ENCODE results near the gene COLEC11. TPM values are rescaled to one million over a fixed set of nuclear protein-coding genes. Genes with fewer than 3 reads are reported as not detected.

Gene COLEC11
- total and polyA plus RNA-seq, 2 of the 13 experiments (the other 11 are each of a cell fraction or from before 2014, with no cell fraction given): 1.5 to 3.0 TPM

GRCh38 chr2:3598197-3598910, 3.4 kb downstream of the COLEC11 start (continued):
- TF ChIP-seq HCFC1 (IDR thresholded peaks at IDR 0.05; ENCODE audit: low read depth, low read length): no peak
- TF ChIP-seq ZBTB44 (CRISPR knock-in tag; IDR thresholded peaks at IDR 0.05): no peak
- TF ChIP-seq ATF2 (CRISPR knock-in tag; IDR thresholded peaks at IDR 0.05): no peak
- TF ChIP-seq ZNF468 (CRISPR knock-in tag; IDR thresholded peaks at IDR 0.05): 0 out of 2 replicates have a peak, but pooled peaks have one; percentile 43
- no peak for TF ChIP-seq PBX2 (CRISPR knock-in tag; IDR thresholded peaks at IDR 0.05)
- peak; percentile 63; the same call in 1 of the 2 replicates for TF ChIP-seq TFAP4 (IDR thresholded peaks at IDR 0.05; ENCODE audit: borderline replicate concordance, low read depth)
- no peak for TF ChIP-seq HES4 (CRISPR knock-in tag; IDR thresholded peaks at IDR 0.05; ENCODE audit: borderline replicate concordance)
- TF ChIP-seq HDAC6 (IDR thresholded peaks at IDR 0.05; ENCODE audit: low read depth, low read length): no peak
- TF ChIP-seq ZNF496 (CRISPR knock-in tag; IDR thresholded peaks at IDR 0.05; ENCODE audit: insufficient replicate concordance): no peak
- no peak for TF ChIP-seq ZSCAN30 (CRISPR knock-in tag; IDR thresholded peaks at IDR 0.05)
- no peak for TF ChIP-seq ZNF253 (CRISPR knock-in tag; IDR thresholded peaks at IDR 0.05; ENCODE audit: borderline replicate concordance)
- no peak for TF ChIP-seq NFIB (CRISPR knock-in tag; IDR thresholded peaks at IDR 0.05; ENCODE audit: borderline replicate concordance)
- TF ChIP-seq SP2 (CRISPR knock-in tag; IDR thresholded peaks at IDR 0.05): no peak
- no peak; the same call in 1 of the 2 replicates for TF ChIP-seq ZNF350 (CRISPR knock-in tag; IDR thresholded peaks at IDR 0.05; ENCODE audit: borderline replicate concordance, low read depth)
- no peak for TF ChIP-seq ZBTB46 (CRISPR knock-in tag; IDR thresholded peaks at IDR 0.05; ENCODE audit: borderline replicate concordance)
- TF ChIP-seq ZFP36 (IDR thresholded peaks at IDR 0.05; ENCODE audit: borderline replicate concordance, low read depth, low read length, partially characterized antibody): no peak
- no peak for TF ChIP-seq SMARCC2 (IDR thresholded peaks at IDR 0.05)
- no peak for TF ChIP-seq ZMAT5 (CRISPR knock-in tag; IDR thresholded peaks at IDR 0.05; ENCODE audit: borderline replicate concordance, low read depth)
- TF ChIP-seq ZNF577 (CRISPR knock-in tag; IDR thresholded peaks at IDR 0.05; ENCODE audit: borderline replicate concordance, low read depth): no peak
